OCI-LY7 (cell line): ENCODE measurements around the gene LDB3.

Source experiments
- CTCF ChIP-seq: fragments of 200-600 bp; sonication (generic); conservative IDR thresholded peaks from 2 replicates; pipeline ENCODE4 v1.5.1; 2014; ENCODE audit warnings: mild to moderate bottlenecking, antibody characterized with exemption, low read length, moderate library complexity, mixed read lengths
- EZH2phosphoT487 ChIP-seq: fragments of 200-600 bp; sonication (generic); IDR thresholded peaks from 2 replicates; pipeline ENCODE4 v1.6.1; 2018; ENCODE audit warnings: low read depth, borderline replicate concordance, mild to moderate bottlenecking, mixed run types, antibody characterized with exemption, low read length, moderate library complexity, mixed read lengths

DNA sequence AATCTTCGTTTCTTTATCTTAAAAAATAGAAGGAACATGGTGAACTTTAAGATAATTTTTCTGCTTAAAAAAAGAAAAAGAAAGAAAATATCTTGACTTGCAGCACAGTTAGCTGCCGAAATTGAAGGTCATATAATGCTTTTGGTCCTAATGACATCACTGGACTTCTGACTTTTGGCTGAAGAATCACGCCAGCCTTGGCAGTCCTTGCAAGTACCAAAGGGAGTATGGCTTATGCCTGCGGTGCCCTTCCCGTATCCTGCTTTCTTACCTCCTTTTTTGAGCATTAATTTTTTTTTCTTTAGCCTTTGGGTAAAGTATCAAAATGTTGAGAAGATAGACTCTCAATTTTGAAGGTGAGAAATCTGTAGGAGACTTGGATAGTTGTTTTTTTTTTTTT is 95.1 kb downstream of the LDB3 start:
- TF ChIP-seq CTCF, result no peak
- no peak for TF ChIP-seq EZH2phosphoT487
